ENCODE data around the gene DNALI1.
"Not testable (repeated sequence)": the region's sequence is repeated elsewhere in the genome, so short reads cannot be mapped to it uniquely, and the experiment has no call there.

The DNALI1 gene

GRCh38 chr1:37519613-37520012, 37.1 kb upstream of the DNALI1 start:
- no peak for TF ChIP-seq CTCF (IDR thresholded peaks at IDR 0.05; ENCODE audit: extremely low read depth, missing control alignments)
- no peak for DNase-seq (ENCODE audit: low spot score)

DNA sequence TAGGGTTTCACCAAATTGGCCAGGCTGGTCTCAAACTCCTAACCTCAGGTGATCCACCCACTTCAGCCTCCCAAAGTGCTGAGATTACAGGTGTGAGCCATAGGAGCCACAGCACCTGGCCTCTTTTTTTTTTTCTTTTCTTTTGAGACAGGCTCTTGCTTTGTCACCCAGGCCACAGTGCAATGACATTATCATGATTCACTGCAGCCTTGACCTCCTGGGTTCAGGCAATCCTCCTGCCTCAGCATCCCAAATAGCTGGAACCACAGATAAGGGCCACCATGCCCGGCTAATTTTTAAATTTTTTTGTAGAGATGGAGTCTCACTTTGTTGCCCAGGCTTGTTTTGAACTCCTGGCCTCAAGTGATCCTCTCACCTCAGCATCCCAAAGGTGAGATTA, 26.9 kb upstream of the DNALI1 start:
- not testable (repeated sequence) for DNase-seq (ENCODE audit: low spot score)

DNA sequence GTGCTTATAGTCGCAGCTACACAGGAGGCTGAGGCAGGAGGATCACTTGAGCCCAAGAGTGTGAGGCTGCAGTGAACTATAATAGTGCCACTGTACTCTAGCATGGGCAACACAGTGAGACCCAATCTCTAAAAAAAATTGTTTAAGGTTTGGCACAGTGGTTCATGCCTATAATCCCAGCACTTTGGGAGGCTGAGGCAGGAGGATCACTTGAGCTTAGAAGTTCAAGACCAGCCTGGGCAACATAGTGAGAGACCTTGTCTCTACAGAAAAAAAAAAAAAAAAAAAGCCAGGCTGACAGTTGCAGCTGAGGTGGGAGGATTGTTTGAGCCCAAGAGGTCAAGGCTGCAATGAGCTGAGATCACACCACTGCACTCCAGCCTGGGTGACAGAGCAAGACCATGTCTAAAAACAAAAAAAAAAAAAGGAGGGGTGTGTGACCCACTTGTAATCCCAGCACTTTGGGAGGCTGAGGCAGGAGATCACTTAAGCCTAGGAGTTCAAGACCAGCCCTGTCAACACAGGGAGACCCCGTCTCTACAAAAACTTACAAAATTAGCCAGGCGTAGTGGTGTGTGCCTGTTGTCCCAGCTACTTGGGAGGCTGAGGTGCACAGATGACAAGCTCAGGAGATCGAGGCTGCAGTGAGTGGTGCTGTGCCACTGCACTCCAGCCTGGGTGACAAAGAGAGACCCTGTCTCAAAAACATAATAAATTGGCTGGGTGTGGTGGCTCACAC, 24.2 kb upstream of the DNALI1 start:
- not testable (repeated sequence) for DNase-seq (ENCODE audit: low spot score)

GRCh38 chr1:37533317-37534093, 23.2 kb upstream of the DNALI1 start:
- TF ChIP-seq CTCF (IDR thresholded peaks at IDR 0.05; ENCODE audit: extremely low read depth, missing control alignments), result no peak
- DNase-seq (ENCODE audit: low spot score), result no peak

DNA sequence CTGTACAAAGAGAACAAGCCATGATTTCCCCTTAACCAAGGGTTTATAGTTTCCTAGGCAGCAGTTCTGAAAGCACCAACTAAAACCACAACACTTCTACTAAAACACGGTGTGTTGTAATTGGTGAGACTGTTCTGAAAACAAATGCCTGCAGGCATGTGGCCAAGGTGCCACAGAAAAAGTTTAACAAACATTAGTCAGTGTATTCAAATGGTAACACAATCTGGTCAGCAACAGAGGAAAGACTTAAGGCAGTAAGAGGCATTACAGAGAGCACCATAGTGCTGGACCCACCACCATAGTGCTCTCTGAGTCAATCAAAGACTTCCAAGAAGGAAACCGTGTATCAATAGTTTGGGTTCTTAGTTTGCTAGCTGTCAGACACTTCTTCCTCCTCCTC, 19.4 kb upstream of the DNALI1 start:
- no peak for DNase-seq (ENCODE audit: low spot score)
- TF ChIP-seq CTCF (IDR thresholded peaks at IDR 0.05; ENCODE audit: extremely low read depth, missing control alignments), result no peak

DNA sequence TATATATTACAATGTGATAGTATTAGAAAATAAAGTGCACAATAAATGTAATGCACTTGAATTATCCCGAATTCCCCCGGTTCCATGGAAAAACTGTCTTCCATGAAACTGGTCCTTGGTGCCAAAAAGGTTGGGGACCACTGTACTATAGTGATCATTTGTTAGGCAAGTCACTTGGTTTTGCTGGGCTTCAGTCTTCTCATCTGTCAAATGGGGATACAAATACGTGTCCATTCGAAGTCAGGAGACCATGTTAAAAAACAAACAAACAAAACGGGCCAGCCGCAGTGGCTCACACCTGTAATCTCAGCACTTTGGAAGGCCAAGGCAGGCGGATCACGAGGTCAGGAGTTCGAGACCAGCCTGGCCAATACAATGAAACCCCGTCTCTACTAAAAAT, 17.6 kb upstream of the DNALI1 start:
- not testable (repeated sequence) for DNase-seq (ENCODE audit: low spot score)

DNA sequence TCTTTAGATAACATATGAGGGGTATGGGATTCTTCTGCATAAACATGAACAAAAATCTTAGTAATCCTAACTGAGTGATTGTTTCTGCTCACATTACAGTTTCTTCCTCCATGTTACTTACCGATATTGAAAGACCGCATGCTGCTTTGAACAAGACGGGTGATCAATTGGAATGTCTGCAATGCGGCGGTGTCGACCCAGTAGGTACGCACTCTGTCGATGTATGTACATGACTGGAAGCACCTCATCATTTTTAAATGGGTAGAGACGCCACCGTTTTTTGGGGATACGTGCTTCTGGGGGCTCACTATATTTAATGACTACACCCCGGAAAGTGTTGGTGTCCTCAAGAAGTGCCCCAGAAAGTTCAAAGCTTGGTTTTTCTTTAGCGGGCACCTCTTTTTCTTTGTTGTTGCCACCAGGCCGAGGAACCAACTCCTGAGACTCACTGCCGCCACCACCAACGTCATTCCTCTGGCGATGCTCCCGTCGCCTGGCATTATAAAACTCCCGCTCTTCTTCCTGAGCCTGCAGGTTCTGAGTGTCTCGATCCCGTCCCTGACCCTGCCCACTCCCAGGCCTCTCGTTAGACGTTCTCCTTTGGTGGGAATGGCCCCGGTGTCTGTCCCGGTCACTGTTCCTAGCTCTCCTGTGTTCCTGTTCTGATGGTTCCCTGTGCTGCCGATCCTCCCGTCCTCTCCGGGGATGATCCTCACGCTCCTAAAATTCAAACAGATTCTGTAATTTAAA, 16.5 kb upstream of the DNALI1 start:
- DNase-seq (ENCODE audit: low spot score), result no peak
- TF ChIP-seq CTCF (IDR thresholded peaks at IDR 0.05; ENCODE audit: extremely low read depth, missing control alignments), result no peak

DNA sequence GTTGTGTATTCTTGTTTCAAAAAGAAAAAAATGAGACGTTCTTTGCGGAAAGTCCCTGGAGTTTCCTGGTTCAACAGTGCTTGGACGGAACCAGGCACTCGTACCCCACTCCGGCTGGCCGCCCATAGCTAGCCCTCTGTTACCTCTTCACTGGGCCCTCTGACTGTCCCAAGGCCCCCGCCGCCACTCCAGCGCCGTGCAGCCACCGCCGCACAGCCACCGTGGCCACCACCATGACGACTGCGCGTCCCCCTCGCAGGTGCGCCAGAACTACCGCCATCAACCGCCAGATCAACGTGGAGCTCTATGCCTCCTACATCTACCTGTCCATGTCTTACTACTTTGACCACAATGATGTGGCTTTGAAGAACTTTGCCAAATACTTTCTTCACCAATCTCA, 12.2 kb upstream of the DNALI1 start:
- no peak for DNase-seq (ENCODE audit: low spot score)
- no peak for TF ChIP-seq CTCF (IDR thresholded peaks at IDR 0.05; ENCODE audit: extremely low read depth, missing control alignments)

All from GM20000 (cell line).